ENCODE data around the gene ABCC6.
"Not testable (repeated sequence)": the region's sequence is repeated elsewhere in the genome, so short reads cannot be mapped to it uniquely, and the experiment has no call there.

Gene ABCC6

GRCh38 chr16:16220449-16220848, 2.8 kb downstream of the ABCC6 start:
- not testable (repeated sequence) for H3K9ac ChIP-seq (ENCODE audit: low read depth, low read length); H3K4me3 ChIP-seq (ENCODE audit: low read depth, low read length); H3K9me3 ChIP-seq (ENCODE audit: control insufficient read depth, insufficient read depth, low read length)

GRCh38 chr16:16218787-16219186, 4.5 kb downstream of the ABCC6 start:
- not testable (repeated sequence) for H3K27me3 ChIP-seq (ENCODE audit: control insufficient read depth, insufficient read depth, low read length); H3K9ac ChIP-seq (ENCODE audit: low read depth, low read length); H3K27ac ChIP-seq (ENCODE audit: low read depth, low read length); H3K9me3 ChIP-seq (ENCODE audit: control insufficient read depth, insufficient read depth, low read length); H3K4me1 ChIP-seq (ENCODE audit: control insufficient read depth, insufficient read depth, low read length); H3K4me3 ChIP-seq (ENCODE audit: low read depth, low read length); H3K36me3 ChIP-seq (ENCODE audit: control insufficient read depth, insufficient read depth, low read length)

More at GRCh38 chr16:16220449-16220848, 2.8 kb downstream of the ABCC6 start:
- H3K4me1 ChIP-seq (ENCODE audit: control insufficient read depth, insufficient read depth, low read length); H3K27me3 ChIP-seq (ENCODE audit: control insufficient read depth, insufficient read depth, low read length); H3K36me3 ChIP-seq (ENCODE audit: control insufficient read depth, insufficient read depth, low read length); H3K27ac ChIP-seq (ENCODE audit: low read depth, low read length): not testable (repeated sequence)

GRCh38 chr16:16218349-16218748, 4.9 kb downstream of the ABCC6 start:
- H3K27ac ChIP-seq (ENCODE audit: low read depth, low read length); H3K9me3 ChIP-seq (ENCODE audit: control insufficient read depth, insufficient read depth, low read length); H3K4me1 ChIP-seq (ENCODE audit: control insufficient read depth, insufficient read depth, low read length); H3K36me3 ChIP-seq (ENCODE audit: control insufficient read depth, insufficient read depth, low read length); H3K27me3 ChIP-seq (ENCODE audit: control insufficient read depth, insufficient read depth, low read length); H3K4me3 ChIP-seq (ENCODE audit: low read depth, low read length); H3K9ac ChIP-seq (ENCODE audit: low read depth, low read length): not testable (repeated sequence)

GRCh38 chr16:16213863-16214293, 9.4 kb downstream of the ABCC6 start:
- H3K4me3 ChIP-seq (ENCODE audit: low read depth, low read length); H3K36me3 ChIP-seq (ENCODE audit: control insufficient read depth, insufficient read depth, low read length); H3K9ac ChIP-seq (ENCODE audit: low read depth, low read length); H3K4me1 ChIP-seq (ENCODE audit: control insufficient read depth, insufficient read depth, low read length); H3K27me3 ChIP-seq (ENCODE audit: control insufficient read depth, insufficient read depth, low read length); H3K27ac ChIP-seq (ENCODE audit: low read depth, low read length); H3K9me3 ChIP-seq (ENCODE audit: control insufficient read depth, insufficient read depth, low read length): not testable (repeated sequence)

GRCh38 chr16:16211404-16211803, 11.9 kb downstream of the ABCC6 start:
- not testable (repeated sequence) for H3K27me3 ChIP-seq (ENCODE audit: control insufficient read depth, insufficient read depth, low read length); H3K9ac ChIP-seq (ENCODE audit: low read depth, low read length); H3K9me3 ChIP-seq (ENCODE audit: control insufficient read depth, insufficient read depth, low read length); H3K27ac ChIP-seq (ENCODE audit: low read depth, low read length); H3K36me3 ChIP-seq (ENCODE audit: control insufficient read depth, insufficient read depth, low read length); H3K4me1 ChIP-seq (ENCODE audit: control insufficient read depth, insufficient read depth, low read length); H3K4me3 ChIP-seq (ENCODE audit: low read depth, low read length)

- H3K36me3 ChIP-seq (ENCODE audit: control insufficient read depth, insufficient read depth, low read length); H3K9ac ChIP-seq (ENCODE audit: low read depth, low read length); H3K9me3 ChIP-seq (ENCODE audit: control insufficient read depth, insufficient read depth, low read length); H3K27ac ChIP-seq (ENCODE audit: low read depth, low read length); H3K4me1 ChIP-seq (ENCODE audit: control insufficient read depth, insufficient read depth, low read length); H3K27me3 ChIP-seq (ENCODE audit: control insufficient read depth, insufficient read depth, low read length); H3K4me3 ChIP-seq (ENCODE audit: low read depth, low read length): not testable (repeated sequence)
Observed at GRCh38 chr16:16208461-16208860, 14.8 kb downstream of the ABCC6 start.

GRCh38 chr16:16207787-16208334, 15.4 kb downstream of the ABCC6 start:
- not testable (repeated sequence) for H3K27ac ChIP-seq (ENCODE audit: low read depth, low read length); H3K27me3 ChIP-seq (ENCODE audit: control insufficient read depth, insufficient read depth, low read length); H3K9ac ChIP-seq (ENCODE audit: low read depth, low read length); H3K36me3 ChIP-seq (ENCODE audit: control insufficient read depth, insufficient read depth, low read length); H3K4me1 ChIP-seq (ENCODE audit: control insufficient read depth, insufficient read depth, low read length); H3K9me3 ChIP-seq (ENCODE audit: control insufficient read depth, insufficient read depth, low read length); H3K4me3 ChIP-seq (ENCODE audit: low read depth, low read length)

- not testable (repeated sequence) for H3K27ac ChIP-seq (ENCODE audit: low read depth, low read length); H3K4me1 ChIP-seq (ENCODE audit: control insufficient read depth, insufficient read depth, low read length); H3K9ac ChIP-seq (ENCODE audit: low read depth, low read length); H3K4me3 ChIP-seq (ENCODE audit: low read depth, low read length); H3K9me3 ChIP-seq (ENCODE audit: control insufficient read depth, insufficient read depth, low read length); H3K27me3 ChIP-seq (ENCODE audit: control insufficient read depth, insufficient read depth, low read length); H3K36me3 ChIP-seq (ENCODE audit: control insufficient read depth, insufficient read depth, low read length)
Observed at GRCh38 chr16:16207097-16207786, 16.1 kb downstream of the ABCC6 start.

GRCh38 chr16:16205864-16206263, 17.4 kb downstream of the ABCC6 start:
- not testable (repeated sequence) for H3K4me3 ChIP-seq (ENCODE audit: low read depth, low read length); H3K9ac ChIP-seq (ENCODE audit: low read depth, low read length); H3K27me3 ChIP-seq (ENCODE audit: control insufficient read depth, insufficient read depth, low read length); H3K36me3 ChIP-seq (ENCODE audit: control insufficient read depth, insufficient read depth, low read length); H3K27ac ChIP-seq (ENCODE audit: low read depth, low read length); H3K9me3 ChIP-seq (ENCODE audit: control insufficient read depth, insufficient read depth, low read length); H3K4me1 ChIP-seq (ENCODE audit: control insufficient read depth, insufficient read depth, low read length)

GRCh38 chr16:16204552-16204951, 18.7 kb downstream of the ABCC6 start:
- H3K4me1 ChIP-seq (ENCODE audit: control insufficient read depth, insufficient read depth, low read length) = not testable (repeated sequence)

GRCh38 chr16:16203494-16203893, 19.8 kb downstream of the ABCC6 start:
- H3K4me1 ChIP-seq (ENCODE audit: control insufficient read depth, insufficient read depth, low read length); H3K27ac ChIP-seq (ENCODE audit: low read depth, low read length); H3K27me3 ChIP-seq (ENCODE audit: control insufficient read depth, insufficient read depth, low read length); H3K9ac ChIP-seq (ENCODE audit: low read depth, low read length); H3K9me3 ChIP-seq (ENCODE audit: control insufficient read depth, insufficient read depth, low read length); H3K36me3 ChIP-seq (ENCODE audit: control insufficient read depth, insufficient read depth, low read length); H3K4me3 ChIP-seq (ENCODE audit: low read depth, low read length): not testable (repeated sequence)

More at GRCh38 chr16:16204552-16204951, 18.7 kb downstream of the ABCC6 start:
- not testable (repeated sequence) for H3K9me3 ChIP-seq (ENCODE audit: control insufficient read depth, insufficient read depth, low read length); H3K9ac ChIP-seq (ENCODE audit: low read depth, low read length); H3K4me3 ChIP-seq (ENCODE audit: low read depth, low read length); H3K27me3 ChIP-seq (ENCODE audit: control insufficient read depth, insufficient read depth, low read length); H3K27ac ChIP-seq (ENCODE audit: low read depth, low read length); H3K36me3 ChIP-seq (ENCODE audit: control insufficient read depth, insufficient read depth, low read length)
